GM18951 (cell line): ENCODE measurements around the gene MARK4.
"Not testable (repeated sequence)": the region's sequence is repeated elsewhere in the genome, so short reads cannot be mapped to it uniquely, and the experiment has no call there.

ENCODE experiments used
- POLR2A ChIP-seq: IDR thresholded peaks from 4 replicates; pipeline ENCODE4 v1.6.1; 2011; ENCODE audit warnings: mild to moderate bottlenecking; ENCODE audit not compliant: insufficient read length, insufficient read depth; ENCODE audit errors: extremely low read depth
- in situ Hi-C: fragments of 300-500 bp; cut with MboI; formaldehyde crosslinking; loops from one replicate; pipeline ENCODE4 v1.12.0; 2022; ENCODE audit warnings: low sequenced_read_pairs, mixed read lengths, inconsistent platforms; ENCODE audit not compliant: unreplicated experiment

Gene MARK4

DNA sequence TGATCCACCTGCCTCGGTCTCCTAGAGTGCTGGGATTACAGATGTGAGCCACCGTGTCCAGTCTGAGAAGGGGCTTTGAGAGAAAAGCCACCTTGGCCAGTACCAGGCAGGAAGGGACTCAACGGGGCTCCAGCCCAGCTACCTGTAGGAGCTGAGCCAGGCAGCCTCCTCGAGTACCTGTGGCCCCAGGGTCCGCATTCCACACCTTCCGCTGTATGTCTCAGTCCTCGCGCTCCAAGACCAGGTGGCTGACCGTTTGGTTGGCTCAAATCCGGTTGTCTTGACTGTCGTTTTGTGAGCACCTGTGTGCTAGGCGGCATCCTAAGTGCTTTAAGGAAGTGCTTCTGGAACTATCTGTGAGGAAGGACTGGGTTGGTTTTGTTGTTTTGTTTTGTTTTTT, 16.2 kb downstream of the MARK4 start:
- TF ChIP-seq POLR2A: no peak
- in situ Hi-C loops: no loop called here

DNA sequence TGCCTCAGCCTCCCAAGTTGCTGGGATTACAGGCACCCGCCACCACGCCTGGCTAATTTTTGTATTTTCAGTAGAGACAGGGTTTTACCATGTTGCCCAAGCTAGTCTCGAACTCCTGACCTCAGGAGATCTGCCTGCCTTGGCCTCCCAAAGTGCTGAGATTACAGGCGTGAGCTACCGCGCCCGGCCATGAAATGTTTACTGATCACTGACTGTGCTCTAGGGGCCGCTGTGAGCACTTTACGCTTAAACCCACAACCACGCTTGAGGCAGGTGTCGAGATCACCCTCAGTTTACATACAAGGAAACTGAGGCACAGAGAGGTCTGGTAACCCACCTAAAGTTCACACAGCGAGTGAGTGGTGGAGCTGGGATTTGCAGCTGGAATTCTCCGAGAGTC, 18.9 kb downstream of the MARK4 start:
- in situ Hi-C loops: not testable (repeated sequence)

DNA sequence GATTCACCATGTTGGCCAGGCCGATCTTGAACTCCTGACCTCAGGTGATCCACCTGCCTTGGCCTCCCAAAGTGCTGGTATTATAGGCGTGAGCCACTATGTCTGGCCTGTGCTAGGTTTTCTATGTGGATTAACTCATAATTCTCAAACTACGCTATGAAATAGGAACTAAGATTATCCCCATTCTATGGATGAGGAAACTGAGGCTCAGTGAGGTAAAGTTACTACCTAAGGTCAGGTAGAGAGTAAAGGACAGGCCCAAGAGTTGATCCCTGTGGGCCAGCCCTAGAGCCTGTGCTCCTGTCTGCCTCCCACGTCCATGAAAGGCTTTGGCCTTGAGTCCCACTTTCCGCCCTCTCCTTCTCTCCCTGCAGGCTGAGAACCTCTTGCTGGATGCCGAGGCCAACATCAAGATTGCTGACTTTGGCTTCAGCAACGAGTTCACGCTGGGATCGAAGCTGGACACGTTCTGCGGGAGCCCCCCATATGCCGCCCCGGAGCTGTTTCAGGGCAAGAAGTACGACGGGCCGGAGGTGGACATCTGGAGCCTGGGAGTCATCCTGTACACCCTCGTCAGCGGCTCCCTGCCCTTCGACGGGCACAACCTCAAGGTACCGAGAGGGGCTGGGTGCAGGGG, 20.1 kb downstream of the MARK4 start:
- in situ Hi-C loops: no loop called here
- TF ChIP-seq POLR2A: no peak

DNA sequence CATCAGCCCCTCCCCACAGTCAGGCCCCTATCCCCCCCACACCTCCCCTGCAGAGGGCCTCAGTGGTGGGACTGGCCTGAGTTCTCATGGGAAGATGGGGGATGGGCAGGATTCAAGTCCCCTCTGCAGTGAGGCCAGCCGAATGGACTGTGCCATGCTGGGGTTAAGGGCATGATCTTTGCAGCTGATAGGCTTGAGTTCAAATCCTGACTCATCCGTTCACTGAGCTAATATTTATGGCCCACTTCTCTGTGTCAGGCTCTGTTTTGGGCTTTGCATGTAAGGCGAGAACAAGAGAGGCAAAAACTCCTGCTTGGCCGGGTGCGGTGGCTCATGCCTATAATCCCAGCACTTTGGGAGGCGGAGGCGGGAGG, 20.7 kb downstream of the MARK4 start:
- TF ChIP-seq POLR2A: no peak
- in situ Hi-C loops: no loop called here

DNA sequence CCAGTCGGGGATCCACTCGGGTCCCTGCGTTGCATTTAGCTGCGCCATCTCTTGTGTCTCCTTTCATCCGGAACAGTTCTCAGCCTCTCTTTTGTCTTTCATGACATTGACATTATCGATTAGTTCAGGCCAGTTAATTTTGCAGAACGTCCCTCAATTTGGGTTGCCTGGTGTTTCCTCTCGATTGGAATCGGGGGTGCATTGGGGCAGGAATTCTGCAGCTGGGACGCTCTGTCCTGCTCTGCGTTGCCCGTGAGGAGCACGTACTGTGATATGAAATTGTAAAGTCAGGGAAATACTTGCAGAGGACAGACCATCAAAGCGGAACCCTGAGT, 22.4 kb downstream of the MARK4 start:
- in situ Hi-C loops: no loop called here
- TF ChIP-seq POLR2A: no peak

DNA sequence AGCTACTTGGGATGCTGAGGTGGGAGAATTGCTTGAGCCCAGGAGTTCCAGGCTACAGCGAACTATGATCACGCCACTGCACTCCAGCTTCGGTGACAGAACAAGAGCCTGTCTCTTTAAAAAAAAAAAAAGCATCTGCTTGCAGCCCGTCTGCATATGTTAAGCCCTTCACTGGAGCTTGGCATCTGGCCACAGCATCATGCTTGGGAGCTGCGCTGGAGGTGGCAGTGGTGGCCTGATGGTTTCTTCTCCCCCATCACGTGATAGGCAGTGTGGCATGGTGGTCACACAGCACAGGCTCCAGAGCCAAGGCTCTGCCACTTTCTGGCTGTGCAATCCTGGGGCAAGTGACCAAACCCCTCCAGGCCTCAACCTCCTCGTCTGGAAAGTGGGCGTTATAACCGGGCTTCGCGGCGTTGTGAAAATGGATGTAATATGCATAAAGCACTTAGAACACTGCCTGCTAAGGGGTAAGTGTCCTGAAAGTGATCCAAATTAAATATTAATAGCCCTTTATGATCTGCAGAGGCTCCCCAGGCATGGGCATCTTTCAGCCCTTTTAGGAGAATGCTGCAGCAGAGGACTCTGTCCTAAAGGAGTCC, 24.4 kb downstream of the MARK4 start:
- no peak for TF ChIP-seq POLR2A
- in situ Hi-C loops: no loop called here

DNA sequence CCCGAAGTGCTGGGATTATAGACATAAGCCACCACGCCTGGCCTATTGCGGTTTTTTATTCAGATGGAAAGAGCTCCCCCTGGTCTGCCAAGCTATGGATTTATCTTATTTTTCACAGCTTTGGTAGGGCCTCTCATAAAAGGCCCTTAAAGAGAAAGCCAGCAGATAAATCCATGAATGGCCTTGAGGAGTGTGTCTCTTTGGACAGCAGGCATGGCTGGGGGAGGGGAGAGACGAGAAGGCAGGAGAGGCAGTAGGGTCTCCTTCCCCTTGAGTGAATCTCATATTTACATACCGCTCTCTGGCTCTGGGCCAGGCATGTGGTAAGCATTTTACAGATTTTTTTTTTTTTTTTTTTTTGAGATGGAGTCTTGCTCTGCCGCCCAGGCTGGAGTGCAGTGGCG, 25.2 kb downstream of the MARK4 start:
- no peak for TF ChIP-seq POLR2A
- in situ Hi-C loops: no loop called here

DNA sequence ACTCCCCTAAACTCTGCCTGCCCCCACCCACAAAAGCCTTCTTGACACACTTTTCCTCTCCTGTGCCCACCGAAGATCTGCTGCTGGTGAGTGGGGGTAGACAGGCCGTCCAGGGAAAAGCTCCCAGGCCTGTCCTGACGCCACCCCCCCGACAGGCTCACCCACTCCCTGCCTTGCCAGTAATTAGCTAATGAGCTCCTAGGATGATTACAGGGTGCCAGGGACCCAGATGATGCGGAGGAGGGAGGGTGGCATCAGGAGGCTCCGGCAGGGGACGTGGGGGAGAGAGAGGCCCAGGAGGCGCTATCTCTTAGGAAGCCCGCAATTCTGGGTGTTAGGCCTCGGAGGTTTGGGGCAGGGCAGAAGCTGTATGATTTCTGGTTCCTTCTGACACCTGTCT, 27.0 kb downstream of the MARK4 start:
- TF ChIP-seq POLR2A: no peak
- in situ Hi-C loops: no loop called here

DNA sequence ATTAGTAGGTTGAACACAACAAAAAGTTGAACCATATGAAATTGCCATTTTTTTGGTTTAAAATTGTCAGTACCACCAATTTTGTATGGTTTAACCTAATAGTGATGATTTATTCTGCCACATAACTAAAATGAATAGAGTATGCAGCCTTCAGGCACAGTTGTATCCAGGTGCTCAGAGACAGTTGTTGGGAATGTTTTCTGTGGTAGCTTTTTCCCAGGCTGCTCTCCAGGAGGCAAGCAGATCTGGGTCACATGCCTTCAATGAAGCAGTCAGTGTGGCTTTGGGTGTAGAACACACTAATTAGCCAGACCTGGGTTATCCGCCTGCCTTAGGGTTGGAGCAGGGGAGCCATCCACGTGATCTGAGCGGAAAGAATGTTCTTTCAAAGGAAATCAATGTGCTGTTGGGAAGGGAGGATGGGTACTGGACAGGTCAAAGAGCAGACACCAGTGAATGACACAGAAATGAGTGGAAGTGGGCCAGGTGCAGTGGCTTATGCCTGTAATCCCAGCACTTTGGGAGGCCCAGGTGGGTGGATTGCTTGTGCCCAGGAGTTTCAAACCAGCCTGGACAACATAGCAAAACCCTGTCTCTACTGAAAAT, 28.6 kb downstream of the MARK4 start:
- in situ Hi-C loops: no loop called here
- no peak for TF ChIP-seq POLR2A

DNA sequence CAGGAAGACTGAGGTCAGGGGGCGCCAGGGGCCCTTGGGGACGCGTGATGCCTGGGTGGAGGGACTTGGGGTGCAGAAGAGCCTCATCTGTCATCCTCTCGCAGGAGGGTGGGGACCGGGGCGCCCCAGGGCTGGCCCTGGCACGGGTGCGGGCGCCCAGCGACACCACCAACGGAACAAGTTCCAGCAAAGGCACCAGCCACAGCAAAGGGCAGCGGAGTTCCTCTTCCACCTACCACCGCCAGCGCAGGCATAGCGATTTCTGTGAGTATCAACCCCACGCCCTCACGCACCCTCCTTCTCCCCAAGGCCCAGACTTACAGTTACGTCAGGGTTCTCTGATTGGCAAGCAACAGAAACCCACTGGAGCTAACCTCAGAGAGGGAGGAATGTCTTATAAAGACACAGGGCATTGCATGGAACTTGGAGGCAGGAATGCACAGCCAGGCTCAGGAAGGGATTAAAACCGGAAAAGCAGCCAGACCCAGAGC, 29.4 kb downstream of the MARK4 start:
- in situ Hi-C loops: no loop called here
- no peak for TF ChIP-seq POLR2A

DNA sequence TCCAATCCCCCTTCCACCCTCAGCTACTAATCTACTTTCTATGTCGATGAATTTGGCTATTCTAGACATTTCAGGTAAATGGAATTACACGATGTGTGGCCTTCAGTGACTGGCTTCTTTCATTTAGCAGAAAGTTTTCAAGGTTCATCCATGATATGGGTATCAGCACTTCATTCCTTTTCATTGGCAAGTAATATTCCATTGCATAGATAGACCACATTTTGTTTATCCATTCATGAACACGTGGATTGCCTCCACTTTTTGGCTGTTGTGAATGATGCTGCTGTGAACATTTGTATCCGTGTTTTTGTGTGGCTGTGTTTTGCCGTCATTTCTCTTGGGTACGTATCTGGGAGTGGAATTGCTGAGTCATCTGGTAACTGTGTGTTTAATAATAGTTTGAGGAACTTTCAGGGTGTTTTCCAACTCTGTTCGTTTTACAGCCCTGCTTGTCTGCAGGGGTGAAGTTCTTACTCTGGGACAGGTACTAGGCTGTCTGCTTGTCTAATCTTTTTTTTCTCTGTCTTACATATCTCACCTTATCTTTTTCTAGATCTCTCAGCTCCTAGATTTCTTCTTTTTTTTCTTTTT, 32.5 kb downstream of the MARK4 start:
- no peak for TF ChIP-seq POLR2A
- in situ Hi-C loops: no loop called here

DNA sequence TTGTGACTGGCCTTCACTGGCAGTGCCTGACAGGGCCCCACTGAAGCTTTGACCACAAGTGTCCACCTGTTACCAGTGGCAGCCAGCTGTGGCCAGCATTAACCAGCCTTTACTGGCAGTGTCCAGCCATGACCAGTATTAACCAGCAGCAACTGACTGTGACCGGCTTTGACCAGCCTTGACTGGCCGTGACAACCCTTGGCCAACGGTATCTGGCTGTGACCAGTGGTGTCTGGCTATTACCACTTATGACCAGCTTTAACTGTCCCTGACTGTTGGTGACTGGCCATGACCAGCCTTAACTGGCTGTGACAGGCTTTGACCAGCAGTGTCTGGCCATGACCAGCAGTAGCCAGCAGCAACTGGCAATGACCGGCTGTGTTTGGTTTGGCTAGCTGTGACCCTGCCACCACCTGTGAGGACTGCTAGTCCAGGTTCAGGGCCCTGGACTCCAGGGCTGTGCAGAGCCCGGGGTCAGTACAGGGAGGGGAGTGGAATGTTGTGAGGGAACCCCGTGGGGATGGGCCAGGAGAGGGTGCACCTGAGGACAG, 39.4 kb downstream of the MARK4 start:
- in situ Hi-C loops: no loop called here
- TF ChIP-seq POLR2A: no peak

DNA sequence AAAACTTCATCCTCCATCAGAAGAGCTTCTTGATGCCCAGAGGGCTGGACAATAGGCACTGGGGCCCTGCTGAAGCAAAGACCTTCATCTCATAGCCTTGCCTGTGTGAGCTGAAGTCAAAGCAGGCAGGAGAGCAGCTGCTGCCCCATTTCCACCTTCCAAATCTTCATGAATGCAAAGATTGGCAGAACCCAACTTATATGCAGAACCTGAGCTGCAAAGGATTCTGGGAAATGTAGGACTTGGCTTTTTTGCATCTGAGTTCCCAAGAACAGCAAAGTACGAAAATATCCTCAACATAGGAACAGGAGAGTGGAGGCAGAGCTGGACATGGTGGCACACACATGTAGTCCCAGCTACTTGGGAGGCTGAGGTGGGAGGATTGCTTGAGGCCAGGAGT, 40.8 kb downstream of the MARK4 start:
- in situ Hi-C loops: no loop called here
- TF ChIP-seq POLR2A: no peak

DNA sequence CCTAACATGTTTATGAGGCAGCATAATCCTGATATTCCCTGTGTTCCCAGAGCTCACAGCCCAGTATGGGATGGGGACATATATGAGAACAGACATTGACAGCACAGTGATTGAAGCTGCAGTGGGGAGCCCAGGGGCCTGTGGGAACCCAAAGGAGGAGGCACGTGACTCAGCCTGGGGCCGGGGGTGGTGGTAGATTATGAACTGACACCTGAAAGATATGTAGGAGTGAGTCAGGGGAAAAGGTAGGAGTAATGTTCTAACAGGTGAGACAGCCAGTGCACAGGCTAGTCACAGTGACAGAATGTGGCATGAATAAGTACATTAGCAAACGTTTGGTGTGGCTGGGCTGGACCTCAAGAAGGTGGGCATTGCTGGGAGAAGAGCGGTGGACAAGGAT, 42.6 kb downstream of the MARK4 start:
- in situ Hi-C loops: no loop called here
- no peak for TF ChIP-seq POLR2A
